Lower lobe of right lung (tissue), 2 donors: ENCODE results near the gene ENOX1. TPM values are rescaled to one million over a fixed set of nuclear protein-coding genes. Genes with fewer than 3 reads are reported as not detected.

Source experiments
- ATAC-seq, 2 donors: fragments of 200-7000 bp; cut with Tn5 transposase; one replicate each; pipeline ENCODE4 v1.9.1; 2020 to 2022; ENCODE audit warnings: mild to moderate bottlenecking in 2 of 2, moderate library complexity in 2 of 2
- DNase-seq: peaks from one replicate; pipeline ENCODE4 v3.0.0-alpha.2; 2020
- H3K27ac ChIP-seq: fragments of 200-600 bp; one replicate; pipeline ENCODE4 v1.8.0; 2022
- H3K27me3 ChIP-seq: fragments of 200-600 bp; one replicate; pipeline ENCODE4 v1.8.0; 2022; ENCODE audit warnings: low read depth
- H3K36me3 ChIP-seq: fragments of 200-600 bp; one replicate; pipeline ENCODE4 v1.8.0; 2022; ENCODE audit warnings: mild to moderate bottlenecking
- H3K4me1 ChIP-seq: fragments of 200-600 bp; one replicate; pipeline ENCODE4 v1.8.0; 2022
- H3K4me3 ChIP-seq: fragments of 200-600 bp; one replicate; pipeline ENCODE4 v1.8.0; 2022; ENCODE audit warnings: mild to moderate bottlenecking
- H3K9me3 ChIP-seq: fragments of 200-600 bp; one replicate; pipeline ENCODE4 v1.8.0; 2022
- intact Hi-C: fragments of 100-400 bp; cut with DNase I; formaldehyde crosslinking; loops from one replicate; pipeline ENCODE4 v1.11.0; 2022
- total RNA-seq: library from RNA; stranded (reverse); fragmentation: NEBNext Ultra II Directional; extraction: Animal tissue kit (Norgen Biotek cat#: 25700); gene quantifications from one replicate; pipeline ENCODE4 v1.2.1, GENCODE V29; 2021
- TF ChIP-seq, protein P1 (sequence below): fragments of 200-600 bp; IDR thresholded peaks from one replicate; pipeline ENCODE4 v1.8.0; 2022; ENCODE audit warnings: antibody characterized with exemption, mild to moderate bottlenecking
- donor health status: DM: no; HTN: yes; CAD: no; lungs with severe emphysema.

ENOX1 gene
- total RNA-seq, 1 donor from 2014 or later, result 2.0 TPM

- intact Hi-C loops, result no loop called here
These were observed 483.6 kb downstream of the ENOX1 start for GRCh38 chr13:43303033-43303729.

DNA sequence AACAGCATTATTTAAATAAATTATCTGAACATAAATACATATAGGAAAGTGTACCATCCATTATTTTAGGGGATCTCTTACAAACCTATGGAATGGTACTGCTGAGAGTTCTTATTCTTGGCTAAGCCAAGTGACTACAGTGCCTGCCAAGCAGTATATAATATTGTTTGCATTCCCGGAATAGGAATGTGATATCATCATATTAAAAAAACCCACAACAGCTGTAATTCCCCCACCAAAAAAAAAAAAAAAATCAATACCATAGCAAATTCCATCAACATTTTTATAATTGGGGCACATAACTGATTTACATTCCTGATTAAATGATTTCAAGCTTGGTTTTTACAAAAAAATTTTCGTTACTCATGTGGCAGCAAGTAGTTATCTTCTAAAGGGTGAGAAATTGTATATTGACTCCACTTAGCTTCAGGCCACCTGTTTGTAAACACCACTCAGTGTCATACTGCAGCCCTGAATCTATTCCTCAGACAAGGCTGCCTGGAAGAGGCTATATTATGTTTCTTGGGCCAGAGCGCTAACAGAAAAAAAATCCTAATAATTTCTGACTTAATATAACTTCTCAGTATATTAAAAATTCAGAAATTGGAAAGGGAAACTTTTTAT, 485.3 kb downstream of the ENOX1 start:
- H3K9me3 ChIP-seq, result no peaks in the 10 kb centered on the region
- H3K4me3 ChIP-seq, result no peak overlapping the region
- ATAC-seq (no peak), DNase-seq (no peak)
- H3K27me3 ChIP-seq, result no peaks in the 10 kb centered on the region
- intact Hi-C loops, result no loop called here
- H3K36me3 ChIP-seq, result no peaks in the 10 kb centered on the region
- no peaks in the 10 kb centered on the region for H3K4me1 ChIP-seq
- TF ChIP-seq, protein P1, sequence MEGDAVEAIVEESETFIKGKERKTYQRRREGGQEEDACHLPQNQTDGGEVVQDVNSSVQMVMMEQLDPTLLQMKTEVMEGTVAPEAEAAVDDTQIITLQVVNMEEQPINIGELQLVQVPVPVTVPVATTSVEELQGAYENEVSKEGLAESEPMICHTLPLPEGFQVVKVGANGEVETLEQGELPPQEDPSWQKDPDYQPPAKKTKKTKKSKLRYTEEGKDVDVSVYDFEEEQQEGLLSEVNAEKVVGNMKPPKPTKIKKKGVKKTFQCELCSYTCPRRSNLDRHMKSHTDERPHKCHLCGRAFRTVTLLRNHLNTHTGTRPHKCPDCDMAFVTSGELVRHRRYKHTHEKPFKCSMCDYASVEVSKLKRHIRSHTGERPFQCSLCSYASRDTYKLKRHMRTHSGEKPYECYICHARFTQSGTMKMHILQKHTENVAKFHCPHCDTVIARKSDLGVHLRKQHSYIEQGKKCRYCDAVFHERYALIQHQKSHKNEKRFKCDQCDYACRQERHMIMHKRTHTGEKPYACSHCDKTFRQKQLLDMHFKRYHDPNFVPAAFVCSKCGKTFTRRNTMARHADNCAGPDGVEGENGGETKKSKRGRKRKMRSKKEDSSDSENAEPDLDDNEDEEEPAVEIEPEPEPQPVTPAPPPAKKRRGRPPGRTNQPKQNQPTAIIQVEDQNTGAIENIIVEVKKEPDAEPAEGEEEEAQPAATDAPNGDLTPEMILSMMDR, result no peak
- H3K27ac ChIP-seq, result no peak overlapping the region

More at GRCh38 chr13:43303033-43303729, 483.6 kb downstream of the ENOX1 start:
- H3K9me3 ChIP-seq, result no peaks in the 10 kb centered on the region
- H3K27me3 ChIP-seq, result no peaks in the 10 kb centered on the region
- no peak for DNase-seq
- ATAC-seq, result peak; percentile 52 to 69
- peaks cover 9% of the 10 kb centered on the region for H3K4me1 ChIP-seq
- H3K27ac ChIP-seq, result no peak overlapping the region
- no peak overlapping the region for H3K4me3 ChIP-seq
- TF ChIP-seq, protein P1, result peak; percentile 36
- no peaks in the 10 kb centered on the region for H3K36me3 ChIP-seq

DNA sequence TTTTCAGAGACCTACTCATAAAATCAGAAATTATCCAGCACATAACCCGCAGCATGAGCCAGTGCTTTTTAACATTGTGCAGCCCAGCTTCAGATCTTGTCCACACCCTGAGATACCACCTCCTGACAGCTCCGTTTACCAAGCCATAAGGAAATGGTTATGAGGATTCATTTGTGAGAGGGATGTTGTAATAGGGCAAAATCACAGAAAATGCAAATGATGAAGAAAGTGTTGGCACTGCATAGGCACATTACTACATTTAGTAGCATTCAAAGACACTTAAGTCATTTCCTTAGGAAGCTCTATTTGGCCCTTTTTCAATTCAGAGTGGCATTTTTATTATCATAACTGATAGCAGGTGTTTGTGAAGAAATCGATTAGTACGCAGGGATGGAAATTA, 485.9 kb downstream of the ENOX1 start:
- H3K36me3 ChIP-seq, result no peaks in the 10 kb centered on the region
- intact Hi-C loops, result no loop called here
- no peaks in the 10 kb centered on the region for H3K4me1 ChIP-seq
- TF ChIP-seq, protein P1, result no peak
- no peaks in the 10 kb centered on the region for H3K9me3 ChIP-seq
- DNase-seq (no peak), ATAC-seq (no peak)
- no peak overlapping the region for H3K27ac ChIP-seq
- no peak overlapping the region for H3K4me3 ChIP-seq
- no peaks in the 10 kb centered on the region for H3K27me3 ChIP-seq

GRCh38 chr13:43299374-43299773, 487.4 kb downstream of the ENOX1 start:
- no peaks in the 10 kb centered on the region for H3K36me3 ChIP-seq
- ATAC-seq (no peak), DNase-seq (no peak)
- intact Hi-C loops, result no loop called here
- H3K4me3 ChIP-seq, result no peak overlapping the region
- no peaks in the 10 kb centered on the region for H3K9me3 ChIP-seq
- H3K27me3 ChIP-seq, result no peaks in the 10 kb centered on the region
- H3K27ac ChIP-seq, result no peak overlapping the region
- TF ChIP-seq, protein P1, result no peak
- H3K4me1 ChIP-seq, result no peaks in the 10 kb centered on the region

GRCh38 chr13:43298816-43299215, 488.0 kb downstream of the ENOX1 start:
- H3K4me3 ChIP-seq, result no peak overlapping the region
- H3K9me3 ChIP-seq, result no peaks in the 10 kb centered on the region
- no peaks in the 10 kb centered on the region for H3K4me1 ChIP-seq
- H3K36me3 ChIP-seq, result no peaks in the 10 kb centered on the region
- TF ChIP-seq, protein P1, result no peak
- no peak for ATAC-seq
- intact Hi-C loops, result no loop called here
- no peaks in the 10 kb centered on the region for H3K27me3 ChIP-seq
- no peak for DNase-seq
- no peak overlapping the region for H3K27ac ChIP-seq
